Heart right ventricle (tissue), 16 donors: ENCODE measurements around the gene COMP. TPM values are rescaled to one million over a fixed set of nuclear protein-coding genes. Genes with fewer than 3 reads are reported as not detected.

Experiments used
- ATAC-seq, 8 donors: fragments of 200-7000 bp; cut with Tn5 transposase; one replicate each; pipeline ENCODE4 v1.9.1; 2020; ENCODE audit warnings: mild to moderate bottlenecking in 8 of 8, moderate library complexity in 8 of 8, moderate number of reproducible peaks in 1 of 8
- DNase-seq, 2 donors: peaks; one replicate each; pipeline ENCODE4 v3.0.0-alpha.2; 2020
- H3K27ac ChIP-seq, 10 donors: fragments of 200-600 bp; sonication (generic) in 2 of 10; one replicate each; pipeline versions ENCODE4 v1.5.0 to v1.8.0; 2020 to 2022; ENCODE audit warnings: mild to moderate bottlenecking in 3 of 10
- H3K27me3 ChIP-seq, 7 donors: fragments of 200-600 bp; one replicate each; pipeline ENCODE4 v1.8.0; 2021 to 2022; ENCODE audit warnings: mild to moderate bottlenecking in 2 of 7
- H3K36me3 ChIP-seq, 9 donors: fragments of 200-600 bp; sonication (generic) in 1 of 9; one replicate each; pipeline versions ENCODE4 v1.5.0 to v1.8.0; 2020 to 2022; ENCODE audit warnings: mild to moderate bottlenecking in 2 of 9
- H3K4me1 ChIP-seq, 9 donors: fragments of 200-600 bp; sonication (generic) in 1 of 9; one replicate each; pipeline versions ENCODE4 v1.5.0 to v1.8.0; 2020 to 2022; ENCODE audit warnings: mild to moderate bottlenecking in 4 of 9
- H3K4me3 ChIP-seq, 10 donors: fragments of 200-600 bp; sonication (generic) in 2 of 10; one replicate each; pipeline versions ENCODE4 v1.5.0 to v1.8.0; 2020 to 2022; ENCODE audit warnings: mild to moderate bottlenecking in 7 of 10, moderate library complexity in 2 of 10
- H3K9me3 ChIP-seq, 11 donors: fragments of 200-600 bp in 10 of 11; sonication (generic) in 2 of 11; one replicate each; pipeline versions ENCODE4 v1.5.0 to v1.8.0; 2013 to 2022; ENCODE audit warnings: mild to moderate bottlenecking in 2 of 11, control low read depth in 1 of 11, moderate library complexity in 1 of 11
- CTCF ChIP-seq, 9 donors: fragments of 200-600 bp; sonication (generic) in 2 of 9; IDR thresholded peaks; one replicate each; pipeline versions ENCODE4 v1.5.0 to v1.8.0; 2021 to 2022; ENCODE audit warnings: antibody characterized with exemption in 9 of 9, mild to moderate bottlenecking in 5 of 9, moderate library complexity in 1 of 9
- WGBS, 2 donors: extraction: QIAGEN DNeasy Blood & Tissue Kit; methylation state at CpG; one replicate each; pipeline ENCODE4 v1.1.7; 2013; ENCODE audit warnings: inconsistent platforms in 1 of 2; 5-methylcytosine and 5-hydroxymethylcytosine counted together
- intact Hi-C, 10 donors: fragments of 100-400 bp; cut with DNase I; formaldehyde crosslinking; loops; one replicate each; pipeline versions ENCODE4 v1.11.1 to v1.14.2; 2022
- polyA plus RNA-seq, 2 donors: library from polyadenylated mRNA; stranded (reverse); fragments of 200-250 nt; gene quantifications; one replicate each; pipeline ENCODE4 v1.2.3, GENCODE V29; 2013
- total RNA-seq, 10 donors: library from RNA; stranded (reverse); fragmentation: NEBNext Ultra II Directional in 3 of 10; extraction: Animal tissue kit (Norgen Biotek cat#: 25700) in 3 of 10; gene quantifications; one replicate each; pipeline versions ENCODE4 v1.2.1 to v1.2.4, GENCODE V29; 2021 to 2023
- donor health status: Arrhythmogenic right ventricular cardiomyopathy.
- donor health status: ischemic (EF 13 %, LVEDD 7.1; RV severe dilation, severe dysfunction).
- donor health status: healthy with polysubstance abuse.
- donor health status: DM: no; HTN: yes; CAD: no.
- donor health status: DM: no; HTN: no; CAD: no.
- donor health status: ischemic (EF 25% LVEDD 6.9; RV normal size, moderate dysfunction).
- donor health status: ischemic (EF 25% LVEDD 5.7; RV mildly dilated, moderate dysfunction).
- donor health status: healthy.
- donor health status: DM: yes; HTN: yes; CAD: no.
- donor health status: Ischemic cardiomyopathy.
- donor health status: ischemic (EF 35%, LVEDD 5.7; RV mildly dilated, moderate dysfunction).
- donor health status: nonischemic (EF 11% LVEDD 7.7; RV severe dilation, severe dysfunction).
- donor health status: DM: yes; HTN: yes; CAD: no.
- donor health status: PGD.
- donor health status: ischemic (EF 29% LVEDD 5.4; RV normal size, mild dysfunction).
- donor health status: nonischemic (EF 23%, LVEDD 6.1; RV moderate dilation, normal function).

The COMP gene
- total and polyA plus RNA-seq, 12 donors, result 0.13 to 5.9 (median 0.43) TPM; not detected in 2

- H3K27ac ChIP-seq, result no peak overlapping the region
- H3K4me1 ChIP-seq, result peaks cover 8 to 20% (median 14%) of the 10 kb centered on the region in 9 donors
- ATAC-seq (no peak), DNase-seq (no peak)
- no peaks in the 10 kb centered on the region for H3K9me3 ChIP-seq
- H3K36me3 ChIP-seq, result peaks cover 0 to 24% (median 0%) of the 10 kb centered on the region in 9 donors
- intact Hi-C loops, result no loop called here
- WGBS, 2 donors, result 95 to 99% methylated on average over 8 of the region's 8 CpGs
- TF ChIP-seq CTCF (IDR thresholded peaks at IDR 0.05), result no peak
- no peaks in the 10 kb centered on the region for H3K27me3 ChIP-seq
- no peak overlapping the region for H3K4me3 ChIP-seq
Observed at GRCh38 chr19:18765224-18765623, 25.9 kb downstream of the COMP start.

- intact Hi-C loops, result no loop called here
Observed at GRCh38 chr19:18764591-18765051, 26.5 kb downstream of the COMP start.

DNA sequence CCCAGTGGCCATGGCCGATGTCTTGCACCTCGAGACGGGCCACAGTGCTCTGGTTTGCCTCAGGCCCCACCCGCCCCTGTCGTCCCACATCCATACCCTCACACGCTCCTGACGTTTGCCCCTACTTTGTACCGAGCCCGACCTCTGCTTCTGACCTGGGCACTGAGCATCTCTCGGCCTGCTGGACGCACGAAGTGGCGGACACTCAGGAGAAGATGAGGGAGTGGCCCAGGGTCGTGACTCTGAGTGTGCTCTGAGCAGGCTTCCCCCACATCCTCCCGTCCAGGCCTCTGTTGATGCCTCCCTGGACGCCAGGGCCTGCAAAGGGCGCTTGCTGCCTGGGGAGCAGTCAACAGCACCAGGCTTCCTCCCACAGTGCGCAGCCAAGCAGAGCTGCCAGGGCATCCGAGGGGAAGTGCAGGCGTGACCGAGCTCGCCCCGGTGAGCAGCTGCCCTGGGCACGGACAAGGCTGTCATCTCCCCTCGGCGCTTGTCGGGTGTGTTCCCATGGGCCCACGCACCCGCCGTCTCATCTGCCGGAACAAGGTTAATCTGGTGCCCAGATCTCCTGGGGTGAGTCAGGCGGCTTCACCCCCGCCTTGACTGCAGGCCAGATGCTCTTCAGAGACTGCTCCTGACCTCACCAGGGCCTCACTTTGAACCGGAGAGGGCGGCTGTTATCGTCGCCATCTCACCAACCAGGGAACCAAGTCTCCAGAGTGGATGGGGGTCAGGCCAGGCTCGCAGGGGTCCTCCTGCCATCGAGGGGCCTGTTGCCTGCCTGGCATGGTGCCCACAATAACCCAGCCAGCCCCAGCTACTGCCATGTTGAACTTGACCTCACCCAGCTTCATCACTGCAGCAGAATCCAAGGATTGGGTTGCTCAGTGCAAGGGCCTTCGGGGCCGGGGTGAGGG, 27.2 kb downstream of the COMP start:
- Histone ChIP-seq H3K36me3 (peaks cover 0 to 22% (median 0%) of the 10 kb centered on the region in 9 donors), H3K27me3 (no peaks in the 10 kb centered on the region), H3K4me1 (peaks cover 8 to 20% (median 14%) of the 10 kb centered on the region in 9 donors), H3K4me3 (no peak overlapping the region), H3K9me3 (no peaks in the 10 kb centered on the region), H3K27ac (no peak overlapping the region)
- no peak for DNase-seq
- 90 to 94% methylated on average over 41 of the region's 41 CpGs for WGBS, 2 donors
- intact Hi-C loops, result no loop called here
- TF ChIP-seq CTCF (IDR thresholded peaks at IDR 0.05), result no peak
- no peak for ATAC-seq

More at GRCh38 chr19:18764591-18765051, 26.5 kb downstream of the COMP start:
- Histone ChIP-seq H3K27me3 (no peaks in the 10 kb centered on the region), H3K4me1 (peaks cover 8 to 20% (median 14%) of the 10 kb centered on the region in 9 donors), H3K27ac (no peak overlapping the region), H3K9me3 (no peaks in the 10 kb centered on the region), H3K4me3 (no peak overlapping the region), H3K36me3 (peaks cover 0 to 24% (median 0%) of the 10 kb centered on the region in 9 donors)
- DNase-seq (no peak), ATAC-seq (no peak)
- no peak for TF ChIP-seq CTCF (IDR thresholded peaks at IDR 0.05)
- WGBS, 2 donors, result 80 to 90% methylated on average over 4 of the region's 4 CpGs

GRCh38 chr19:18762125-18763023, 28.7 kb downstream of the COMP start:
- WGBS, 2 donors, result 35 to 39% methylated on average over 35 of the region's 35 CpGs
- intact Hi-C loops, result no loop called here
- H3K27ac ChIP-seq, result peak overlapping the region in 4 of 10 donors; percentile 10 to 50 (median 21)
- TF ChIP-seq CTCF (IDR thresholded peaks at IDR 0.05), result no peak
- H3K4me3 ChIP-seq, result peak overlapping the region in 2 of 10 donors; percentile 2 to 21
- peak; percentile 77 to 93 (median 86) for ATAC-seq
- peaks cover 8 to 20% (median 14%) of the 10 kb centered on the region in 9 donors for H3K4me1 ChIP-seq
- no peaks in the 10 kb centered on the region for H3K9me3 ChIP-seq
- peaks cover 0 to 11% (median 0%) of the 10 kb centered on the region in 9 donors for H3K36me3 ChIP-seq
- peak; percentile 69 to 70 for DNase-seq
- no peaks in the 10 kb centered on the region for H3K27me3 ChIP-seq
